IPS-20b (cell line): ENCODE results near the gene APOBEC3G.

Experiments used
- H3K27ac ChIP-seq: one replicate; pipeline ENCODE4 v1.5.1; 2013; ENCODE audit warnings: low read length
- H3K27me3 ChIP-seq: 2 replicates; pipeline ENCODE4 v1.6.1; 2013; ENCODE audit warnings: mild to moderate bottlenecking, low read length, inconsistent platforms; ENCODE audit not compliant: insufficient read depth
- H3K36me3 ChIP-seq: 2 replicates; pipeline ENCODE4 v1.6.1; 2013; ENCODE audit warnings: low read depth, mild to moderate bottlenecking, inconsistent platforms, low read length, moderate library complexity; ENCODE audit not compliant: insufficient read depth
- H3K4me1 ChIP-seq: 2 replicates; pipeline ENCODE4 v1.6.1; 2013; ENCODE audit warnings: mild to moderate bottlenecking, control low read depth, inconsistent platforms, low read length, moderate library complexity; ENCODE audit not compliant: insufficient read depth
- H3K4me3 ChIP-seq: 2 replicates; pipeline ENCODE4 v1.5.1; 2013; ENCODE audit warnings: mild to moderate bottlenecking, low read length, inconsistent platforms
- H3K9ac ChIP-seq: 2 replicates; pipeline ENCODE4 v1.6.1; 2013; ENCODE audit warnings: low read depth, mild to moderate bottlenecking, inconsistent platforms, low read length, moderate library complexity
- H3K9me3 ChIP-seq: 2 replicates; pipeline ENCODE4 v1.6.1; 2013; ENCODE audit warnings: mild to moderate bottlenecking, low read depth, low read length, inconsistent platforms; ENCODE audit not compliant: insufficient read depth

The APOBEC3G gene

GRCh38 chr22:39084666-39085065 is 7.6 kb downstream of the APOBEC3G start:
- H3K9ac ChIP-seq, result no peak overlapping the region
- no peak overlapping the region for H3K4me3 ChIP-seq
- no peaks in the 10 kb centered on the region for H3K36me3 ChIP-seq
- H3K4me1 ChIP-seq, result no peaks in the 10 kb centered on the region; the same call in 1 of the 2 replicates
- H3K9me3 ChIP-seq, result no peaks in the 10 kb centered on the region
- H3K27me3 ChIP-seq, result no peaks in the 10 kb centered on the region
- no peak overlapping the region for H3K27ac ChIP-seq

- H3K27me3 ChIP-seq, result no peaks in the 10 kb centered on the region
- H3K9me3 ChIP-seq, result no peaks in the 10 kb centered on the region
- no peak overlapping the region for H3K9ac ChIP-seq
- no peak overlapping the region for H3K27ac ChIP-seq
- H3K36me3 ChIP-seq, result no peaks in the 10 kb centered on the region
- no peak overlapping the region for H3K4me3 ChIP-seq
- no peaks in the 10 kb centered on the region; the same call in 1 of the 2 replicates for H3K4me1 ChIP-seq
Observed at GRCh38 chr22:39087098-39087497, 10.0 kb downstream of the APOBEC3G start.

- no peaks in the 10 kb centered on the region for H3K9me3 ChIP-seq
- no peaks in the 10 kb centered on the region for H3K27me3 ChIP-seq
- no peak overlapping the region for H3K27ac ChIP-seq
- no peaks in the 10 kb centered on the region for H3K36me3 ChIP-seq
- H3K4me3 ChIP-seq, result no peak overlapping the region
- H3K4me1 ChIP-seq, result no peaks in the 10 kb centered on the region; the same call in 1 of the 2 replicates
- H3K9ac ChIP-seq, result no peak overlapping the region
Observed at GRCh38 chr22:39087881-39088684, 11.0 kb downstream of the APOBEC3G start.

- Histone ChIP-seq H3K4me1 (no peaks in the 10 kb centered on the region; the same call in 1 of the 2 replicates), H3K9ac (no peak overlapping the region)
Observed at GRCh38 chr22:39088685-39089032, 11.6 kb downstream of the APOBEC3G start.

GRCh38 chr22:39089928-39090327 is 12.9 kb downstream of the APOBEC3G start:
- H3K9ac ChIP-seq, result no peak overlapping the region
- H3K27ac ChIP-seq, result no peak overlapping the region
- H3K27me3 ChIP-seq, result no peaks in the 10 kb centered on the region
- no peak overlapping the region for H3K4me3 ChIP-seq
- no peaks in the 10 kb centered on the region for H3K9me3 ChIP-seq
- no peaks in the 10 kb centered on the region for H3K36me3 ChIP-seq
- no peaks in the 10 kb centered on the region; the same call in 1 of the 2 replicates for H3K4me1 ChIP-seq

More at GRCh38 chr22:39088685-39089032, 11.6 kb downstream of the APOBEC3G start:
- H3K9me3 ChIP-seq, result no peaks in the 10 kb centered on the region
- no peak overlapping the region for H3K4me3 ChIP-seq
- no peak overlapping the region for H3K27ac ChIP-seq
- no peaks in the 10 kb centered on the region for H3K36me3 ChIP-seq
- no peaks in the 10 kb centered on the region for H3K27me3 ChIP-seq

GRCh38 chr22:39090426-39091064 is 13.5 kb downstream of the APOBEC3G start:
- H3K27me3 ChIP-seq, result no peaks in the 10 kb centered on the region
- H3K9ac ChIP-seq, result no peak overlapping the region
- H3K27ac ChIP-seq, result no peak overlapping the region
- H3K36me3 ChIP-seq, result no peaks in the 10 kb centered on the region
- no peaks in the 10 kb centered on the region; the same call in 1 of the 2 replicates for H3K4me1 ChIP-seq
- H3K4me3 ChIP-seq, result no peak overlapping the region
- H3K9me3 ChIP-seq, result no peaks in the 10 kb centered on the region

GRCh38 chr22:39091126-39092081 is 14.3 kb downstream of the APOBEC3G start:
- Histone ChIP-seq H3K27ac (no peak overlapping the region), H3K4me1 (no peaks in the 10 kb centered on the region; the same call in 1 of the 2 replicates), H3K27me3 (no peaks in the 10 kb centered on the region), H3K9me3 (no peaks in the 10 kb centered on the region), H3K9ac (no peak overlapping the region), H3K36me3 (no peaks in the 10 kb centered on the region), H3K4me3 (no peak overlapping the region)

GRCh38 chr22:39092111-39092862 is 15.2 kb downstream of the APOBEC3G start:
- no peaks in the 10 kb centered on the region for H3K36me3 ChIP-seq
- H3K27ac ChIP-seq, result no peak overlapping the region
- H3K9me3 ChIP-seq, result no peaks in the 10 kb centered on the region
- peaks cover 3% of the 10 kb centered on the region; the same call in 1 of the 2 replicates for H3K4me1 ChIP-seq
- no peak overlapping the region for H3K4me3 ChIP-seq
- H3K27me3 ChIP-seq, result no peaks in the 10 kb centered on the region
- H3K9ac ChIP-seq, result no peak overlapping the region

GRCh38 chr22:39094717-39095389 is 17.8 kb downstream of the APOBEC3G start:
- Histone ChIP-seq H3K9ac (no peak overlapping the region), H3K36me3 (no peaks in the 10 kb centered on the region), H3K4me3 (no peak overlapping the region), H3K27ac (no peak overlapping the region), H3K4me1 (peaks cover 7% of the 10 kb centered on the region; the same call in 1 of the 2 replicates), H3K9me3 (no peaks in the 10 kb centered on the region), H3K27me3 (no peaks in the 10 kb centered on the region)

GRCh38 chr22:39095971-39096370 is 18.9 kb downstream of the APOBEC3G start:
- Histone ChIP-seq H3K4me1 (peaks cover 7% of the 10 kb centered on the region; the same call in 1 of the 2 replicates), H3K27ac (no peak overlapping the region), H3K36me3 (no peaks in the 10 kb centered on the region), H3K9ac (no peak overlapping the region), H3K4me3 (no peak overlapping the region), H3K27me3 (no peaks in the 10 kb centered on the region), H3K9me3 (no peaks in the 10 kb centered on the region)
